K562 (cell line): Measurements from ENCODE around the gene RYR1. TPM values are rescaled to one million over a fixed set of nuclear protein-coding genes. Genes with fewer than 3 reads are reported as not detected.

Experiments used
- CAMTA2 ChIP-seq: fragments of 250-450 bp; sonication (Bioruptor Pico); conservative IDR thresholded peaks from 2 replicates; pipeline ENCODE4 v1.5.1; 2022
- CC2D1A ChIP-seq: fragments of 450-650 bp; IDR thresholded peaks from 2 replicates; pipeline ENCODE4 v1.6.1; 2017; ENCODE audit warnings: mild to moderate bottlenecking
- HDGF ChIP-seq: fragments of 450-650 bp; IDR thresholded peaks from 2 replicates; pipeline ENCODE4 v1.6.1; 2016
- HIVEP1 ChIP-seq: fragments of 250-450 bp; sonication (Bioruptor Pico); IDR thresholded peaks from 2 replicates; pipeline ENCODE4 v1.4.0; 2020; ENCODE audit warnings: mild to moderate bottlenecking
- JUN ChIP-seq, 2 experiments: sonication (generic) in 1 of 2; formaldehyde crosslinking in 1 of 2; IDR thresholded peaks; 2 replicates each; pipeline versions ENCODE4 v1.6.1 to v1.8.0; 2012 to 2022; ENCODE audit warnings: borderline replicate concordance in 2 of 2, mild to moderate bottlenecking in 2 of 2, improper control_type of control experiment in 1 of 2, low read depth in 1 of 2, low read length in 1 of 2, missing genetic modification reagents in 1 of 2
- MEF2A ChIP-seq: IDR thresholded peaks from 2 replicates; pipeline ENCODE4 v1.6.1; 2011; ENCODE audit warnings: low read depth, mild to moderate bottlenecking, low read length, moderate library complexity; ENCODE audit not compliant: control insufficient read depth
- NFYB ChIP-seq: IDR thresholded peaks from 2 replicates; pipeline ENCODE4 v1.6.1; 2011; ENCODE audit warnings: mild to moderate bottlenecking, moderate library complexity; ENCODE audit not compliant: insufficient read length; ENCODE audit errors: extremely low read depth
- TARDBP ChIP-seq: fragments of 450-650 bp; IDR thresholded peaks from 2 replicates; pipeline ENCODE4 v1.6.1; 2016
- U2AF2 ChIP-seq: fragments of 200-400 bp; formaldehyde crosslinking; optimal IDR thresholded peaks from 2 replicates; pipeline ENCODE3; 2017; ENCODE audit warnings: low read depth, mild to moderate bottlenecking, low read length
- XRCC5 ChIP-seq: fragments of 200-400 bp; formaldehyde crosslinking; IDR thresholded peaks from 2 replicates; pipeline ENCODE4 v1.6.1; 2017; ENCODE audit warnings: low read depth, mild to moderate bottlenecking, low read length
- ZNF212 ChIP-seq: fragments of 450-650 bp; formaldehyde crosslinking; IDR thresholded peaks from 2 replicates; pipeline ENCODE4 v1.4.0; 2020; ENCODE audit warnings: mild to moderate bottlenecking
- ZNF316 ChIP-seq: fragments of 450-650 bp; IDR thresholded peaks from 2 replicates; pipeline ENCODE4 v1.6.1; 2016
- ZNF780A ChIP-seq: fragments of 250-450 bp; sonication (Bioruptor Pico); IDR thresholded peaks from 2 replicates; pipeline ENCODE4 v1.5.0; 2021; ENCODE audit warnings: mild to moderate bottlenecking
- polyA plus RNA-seq, 8 experiments: library from polyadenylated mRNA; depleted of rRNA in 4 of 8; stranded (reverse) in 5 of 8; unstranded in 3 of 8; fragments of >200 nt; fragmentation: Nextera tagmentation in 2 of 8; fragmentation: Illumina TruSeq in 1 of 8; extraction: Ambion mirVana in 2 of 8; extraction: Trizol in 1 of 8; gene quantifications; 2 replicates each; pipeline versions ENCODE4 v1.2.1 to v1.2.3, GENCODE V29; 2011 to 2014; ENCODE audit warnings: inconsistent platforms in 1 of 8, missing spikeins in 1 of 8
- total RNA-seq, 7 experiments: library from RNA; depleted of rRNA in 6 of 7; stranded (reverse); fragments of >200 nt in 6 of 7; fragmentation: Illumina TruSeq in 2 of 7; extraction: Trizol in 2 of 7; gene quantifications; 2 replicates each; pipeline versions ENCODE4 v1.2.1 to v1.2.3, GENCODE V29; 2011 to 2021; ENCODE audit warnings: low replicate concordance in 1 of 7
- TF ChIP-seq, protein P1 (sequence below): fragments of 450-650 bp; formaldehyde crosslinking; conservative IDR thresholded peaks from 2 replicates; pipeline ENCODE4 v1.4.0; 2022; ENCODE audit warnings: mild to moderate bottlenecking, missing genetic modification characterization
- TF ChIP-seq, protein P2 (sequence below): fragments of 250-450 bp; sonication (Bioruptor Pico); IDR thresholded peaks from 2 replicates; pipeline ENCODE4 v1.8.0; 2021; ENCODE audit warnings: moderate library complexity, mild to moderate bottlenecking, inconsistent platforms
- TF ChIP-seq, protein P3 (sequence below): fragments of 450-650 bp; IDR thresholded peaks from 2 replicates; pipeline ENCODE4 v1.7.1; 2018; ENCODE audit warnings: mild to moderate bottlenecking, low read depth; ENCODE audit not compliant: partially characterized antibody
- TF ChIP-seq, protein P4 (sequence below): fragments of 250-450 bp; sonication (Bioruptor Pico); IDR thresholded peaks from 2 replicates; pipeline ENCODE4 v1.5.0; 2020; ENCODE audit warnings: mild to moderate bottlenecking, borderline replicate concordance
- TF ChIP-seq, protein P5 (sequence below): fragments of 250-450 bp; sonication (Bioruptor Pico); IDR thresholded peaks from 2 replicates; pipeline ENCODE4 v1.8.0; 2022; ENCODE audit warnings: moderate library complexity, mild to moderate bottlenecking, inconsistent platforms

RYR1 gene
- total and polyA plus RNA-seq, 9 of the 15 experiments (the other 6 are each of a cell fraction or from before 2014, with no cell fraction given) = 0.11 to 7.4 (median 3.7) TPM

DNA sequence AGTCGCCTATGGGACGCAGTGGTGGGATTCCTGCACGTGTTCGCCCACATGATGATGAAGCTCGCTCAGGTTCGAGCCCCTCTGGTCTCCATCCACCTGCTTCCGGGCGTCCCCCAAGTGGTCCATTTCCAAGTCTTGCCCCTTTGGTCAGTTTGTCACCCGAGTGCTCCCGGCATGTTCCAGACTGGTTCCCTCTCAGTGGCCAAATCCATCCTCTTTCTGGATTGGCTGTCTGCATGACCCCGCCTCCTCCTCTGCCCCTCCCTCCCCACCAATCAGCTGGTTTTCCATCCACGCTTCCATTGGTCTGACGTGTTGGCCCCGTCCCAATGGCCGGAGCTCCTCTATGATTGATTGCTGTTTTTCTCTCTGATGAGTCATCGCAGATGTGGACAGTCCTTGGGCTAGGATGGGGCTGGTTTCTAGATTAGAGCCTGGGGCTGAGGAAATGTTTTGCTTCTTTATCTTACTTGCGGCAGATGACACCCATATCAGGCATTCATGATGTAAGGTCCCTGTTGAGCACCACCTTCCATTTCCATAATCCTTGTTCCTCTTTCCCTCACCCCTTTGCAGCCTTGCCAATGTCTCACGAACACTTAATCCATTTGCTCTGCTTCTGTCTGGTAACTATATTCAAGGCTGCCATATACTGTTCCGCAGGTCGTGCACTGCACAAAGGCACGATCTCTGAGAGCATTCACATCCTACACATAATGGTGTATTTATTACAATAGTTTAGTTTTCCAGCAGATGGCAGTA, 110.5 kb downstream of the RYR1 start (continued):
- TF ChIP-seq JUN (IDR thresholded peaks at IDR 0.05; ENCODE audit: borderline replicate concordance, low read depth, low read length) (peak; percentile 99), JUN (CRISPR knock-in tag; IDR thresholded peaks at IDR 0.05; ENCODE audit: borderline replicate concordance) (peak; percentile 94), CC2D1A (peak; percentile 78), ZNF316 (peak; percentile 90), NFYB (peak; percentile 91), U2AF2 (no peak), MEF2A (peak; percentile 65; the same call in 1 of the 2 replicates), XRCC5 (peak; percentile 63; the same call in 1 of the 2 replicates), HDGF (no peak), CAMTA2 (CRISPR knock-in tag) (no peak), ZNF212 (no peak), ZNF780A (CRISPR knock-in tag) (no peak), TARDBP (peak; percentile 79), HIVEP1 (CRISPR knock-in tag) (no peak; the same call in none of the 2 replicates)
- TF ChIP-seq, protein P1, sequence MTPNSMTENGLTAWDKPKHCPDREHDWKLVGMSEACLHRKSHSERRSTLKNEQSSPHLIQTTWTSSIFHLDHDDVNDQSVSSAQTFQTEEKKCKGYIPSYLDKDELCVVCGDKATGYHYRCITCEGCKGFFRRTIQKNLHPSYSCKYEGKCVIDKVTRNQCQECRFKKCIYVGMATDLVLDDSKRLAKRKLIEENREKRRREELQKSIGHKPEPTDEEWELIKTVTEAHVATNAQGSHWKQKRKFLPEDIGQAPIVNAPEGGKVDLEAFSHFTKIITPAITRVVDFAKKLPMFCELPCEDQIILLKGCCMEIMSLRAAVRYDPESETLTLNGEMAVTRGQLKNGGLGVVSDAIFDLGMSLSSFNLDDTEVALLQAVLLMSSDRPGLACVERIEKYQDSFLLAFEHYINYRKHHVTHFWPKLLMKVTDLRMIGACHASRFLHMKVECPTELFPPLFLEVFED (CRISPR knock-in tag) = peak; percentile 52; the same call in 1 of the 2 replicates
- TF ChIP-seq, protein P2, sequence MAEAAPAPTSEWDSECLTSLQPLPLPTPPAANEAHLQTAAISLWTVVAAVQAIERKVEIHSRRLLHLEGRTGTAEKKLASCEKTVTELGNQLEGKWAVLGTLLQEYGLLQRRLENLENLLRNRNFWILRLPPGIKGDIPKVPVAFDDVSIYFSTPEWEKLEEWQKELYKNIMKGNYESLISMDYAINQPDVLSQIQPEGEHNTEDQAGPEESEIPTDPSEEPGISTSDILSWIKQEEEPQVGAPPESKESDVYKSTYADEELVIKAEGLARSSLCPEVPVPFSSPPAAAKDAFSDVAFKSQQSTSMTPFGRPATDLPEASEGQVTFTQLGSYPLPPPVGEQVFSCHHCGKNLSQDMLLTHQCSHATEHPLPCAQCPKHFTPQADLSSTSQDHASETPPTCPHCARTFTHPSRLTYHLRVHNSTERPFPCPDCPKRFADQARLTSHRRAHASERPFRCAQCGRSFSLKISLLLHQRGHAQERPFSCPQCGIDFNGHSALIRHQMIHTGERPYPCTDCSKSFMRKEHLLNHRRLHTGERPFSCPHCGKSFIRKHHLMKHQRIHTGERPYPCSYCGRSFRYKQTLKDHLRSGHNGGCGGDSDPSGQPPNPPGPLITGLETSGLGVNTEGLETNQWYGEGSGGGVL (CRISPR knock-in tag) = no peak
- TF ChIP-seq, protein P3, sequence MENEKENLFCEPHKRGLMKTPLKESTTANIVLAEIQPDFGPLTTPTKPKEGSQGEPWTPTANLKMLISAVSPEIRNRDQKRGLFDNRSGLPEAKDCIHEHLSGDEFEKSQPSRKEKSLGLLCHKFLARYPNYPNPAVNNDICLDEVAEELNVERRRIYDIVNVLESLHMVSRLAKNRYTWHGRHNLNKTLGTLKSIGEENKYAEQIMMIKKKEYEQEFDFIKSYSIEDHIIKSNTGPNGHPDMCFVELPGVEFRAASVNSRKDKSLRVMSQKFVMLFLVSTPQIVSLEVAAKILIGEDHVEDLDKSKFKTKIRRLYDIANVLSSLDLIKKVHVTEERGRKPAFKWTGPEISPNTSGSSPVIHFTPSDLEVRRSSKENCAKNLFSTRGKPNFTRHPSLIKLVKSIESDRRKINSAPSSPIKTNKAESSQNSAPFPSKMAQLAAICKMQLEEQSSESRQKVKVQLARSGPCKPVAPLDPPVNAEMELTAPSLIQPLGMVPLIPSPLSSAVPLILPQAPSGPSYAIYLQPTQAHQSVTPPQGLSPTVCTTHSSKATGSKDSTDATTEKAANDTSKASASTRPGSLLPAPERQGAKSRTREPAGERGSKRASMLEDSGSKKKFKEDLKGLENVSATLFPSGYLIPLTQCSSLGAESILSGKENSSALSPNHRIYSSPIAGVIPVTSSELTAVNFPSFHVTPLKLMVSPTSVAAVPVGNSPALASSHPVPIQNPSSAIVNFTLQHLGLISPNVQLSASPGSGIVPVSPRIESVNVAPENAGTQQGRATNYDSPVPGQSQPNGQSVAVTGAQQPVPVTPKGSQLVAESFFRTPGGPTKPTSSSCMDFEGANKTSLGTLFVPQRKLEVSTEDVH = peak; percentile 71
- TF ChIP-seq, protein P4, sequence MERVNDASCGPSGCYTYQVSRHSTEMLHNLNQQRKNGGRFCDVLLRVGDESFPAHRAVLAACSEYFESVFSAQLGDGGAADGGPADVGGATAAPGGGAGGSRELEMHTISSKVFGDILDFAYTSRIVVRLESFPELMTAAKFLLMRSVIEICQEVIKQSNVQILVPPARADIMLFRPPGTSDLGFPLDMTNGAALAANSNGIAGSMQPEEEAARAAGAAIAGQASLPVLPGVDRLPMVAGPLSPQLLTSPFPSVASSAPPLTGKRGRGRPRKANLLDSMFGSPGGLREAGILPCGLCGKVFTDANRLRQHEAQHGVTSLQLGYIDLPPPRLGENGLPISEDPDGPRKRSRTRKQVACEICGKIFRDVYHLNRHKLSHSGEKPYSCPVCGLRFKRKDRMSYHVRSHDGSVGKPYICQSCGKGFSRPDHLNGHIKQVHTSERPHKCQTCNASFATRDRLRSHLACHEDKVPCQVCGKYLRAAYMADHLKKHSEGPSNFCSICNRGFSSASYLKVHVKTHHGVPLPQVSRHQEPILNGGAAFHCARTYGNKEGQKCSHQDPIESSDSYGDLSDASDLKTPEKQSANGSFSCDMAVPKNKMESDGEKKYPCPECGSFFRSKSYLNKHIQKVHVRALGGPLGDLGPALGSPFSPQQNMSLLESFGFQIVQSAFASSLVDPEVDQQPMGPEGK (CRISPR knock-in tag) = no peak
- TF ChIP-seq, protein P5, sequence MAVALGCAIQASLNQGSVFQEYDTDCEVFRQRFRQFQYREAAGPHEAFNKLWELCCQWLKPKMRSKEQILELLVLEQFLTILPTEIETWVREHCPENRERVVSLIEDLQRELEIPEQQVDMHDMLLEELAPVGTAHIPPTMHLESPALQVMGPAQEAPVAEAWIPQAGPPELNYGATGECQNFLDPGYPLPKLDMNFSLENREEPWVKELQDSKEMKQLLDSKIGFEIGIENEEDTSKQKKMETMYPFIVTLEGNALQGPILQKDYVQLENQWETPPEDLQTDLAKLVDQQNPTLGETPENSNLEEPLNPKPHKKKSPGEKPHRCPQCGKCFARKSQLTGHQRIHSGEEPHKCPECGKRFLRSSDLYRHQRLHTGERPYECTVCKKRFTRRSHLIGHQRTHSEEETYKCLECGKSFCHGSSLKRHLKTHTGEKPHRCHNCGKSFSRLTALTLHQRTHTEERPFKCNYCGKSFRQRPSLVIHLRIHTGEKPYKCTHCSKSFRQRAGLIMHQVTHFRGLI (CRISPR knock-in tag) = no peak
